CD14-positive monocyte (primary cell): ENCODE results near the gene SPEM1. TPM values are rescaled to one million over a fixed set of nuclear protein-coding genes. Genes with fewer than 3 reads are reported as not detected.
A peak's percentile ranks its signal among the peaks of the same experiment; 100 is the strongest.

ENCODE experiments used
- DNase-seq, 3 donors: peaks; one replicate each; pipeline ENCODE4 v3.0.0-alpha.2; 2011 to 2022
- H2AFZ ChIP-seq: 2 replicates; pipeline ENCODE4 v1.6.0; 2012; ENCODE audit warnings: mild to moderate bottlenecking, low read depth, low read length, inconsistent platforms; ENCODE audit not compliant: insufficient read depth, poor library complexity, severe bottlenecking
- H3K27ac ChIP-seq, 2 donors: 1 replicate in 1 of 2; 2 replicates in 1 of 2; pipeline ENCODE4 v1.5.1; 2012 to 2013; ENCODE audit warnings: low read length in 2 of 2, control low read depth in 1 of 2, inconsistent platforms in 1 of 2, low read depth in 1 of 2, mild to moderate bottlenecking in 1 of 2
- H3K27me3 ChIP-seq, 2 donors: one replicate each; pipeline versions ENCODE4 v1.6.0 to v1.6.1; 2011 to 2013; ENCODE audit warnings: low read length in 2 of 2; ENCODE audit not compliant: control insufficient read depth in 2 of 2, insufficient read depth in 2 of 2
- H3K36me3 ChIP-seq, 2 donors: replicated peaks in 1 of 2; 1 replicate in 1 of 2; 2 replicates in 1 of 2; pipeline versions ENCODE4 v1.5.1 to v1.6.1; 2012 to 2013; ENCODE audit warnings: low read length in 2 of 2, control low read depth in 1 of 2, inconsistent platforms in 1 of 2, mild to moderate bottlenecking in 1 of 2; ENCODE audit not compliant: insufficient read depth in 2 of 2, control insufficient read depth in 1 of 2
- H3K4me1 ChIP-seq, 2 donors: 1 replicate in 1 of 2; 2 replicates in 1 of 2; pipeline versions ENCODE4 v1.5.1 to v1.6.1; 2012 to 2013; ENCODE audit warnings: low read length in 2 of 2, control low read depth in 1 of 2, inconsistent platforms in 1 of 2, mild to moderate bottlenecking in 1 of 2, moderate library complexity in 1 of 2; ENCODE audit not compliant: insufficient read depth in 2 of 2, control insufficient read depth in 1 of 2
- H3K4me2 ChIP-seq: replicated peaks from 2 replicates; pipeline ENCODE3; 2012; ENCODE audit warnings: low read length, moderate library complexity, mild to moderate bottlenecking; ENCODE audit not compliant: poor library complexity, severe bottlenecking; ENCODE audit errors: extremely low read depth
- H3K4me3 ChIP-seq, 3 experiments: fragments of 200-600 bp in 1 of 3; sonication (generic) in 1 of 3; replicated peaks in 1 of 3; 1 replicate in 2 of 3; 2 replicates in 1 of 3; pipeline ENCODE4 v1.5.1; 2011 to 2013; ENCODE audit warnings: low read length in 3 of 3, mild to moderate bottlenecking in 3 of 3, control low read depth in 2 of 3, low read depth in 2 of 3, inconsistent platforms in 1 of 3, moderate library complexity in 1 of 3
- H3K79me2 ChIP-seq: 2 replicates; pipeline ENCODE4 v1.6.0; 2012; ENCODE audit warnings: mild to moderate bottlenecking, control low read depth, inconsistent platforms, low read length, moderate library complexity; ENCODE audit not compliant: insufficient read depth
- H3K9ac ChIP-seq: 2 replicates; pipeline ENCODE4 v1.6.0; 2017; ENCODE audit warnings: low read length, mild to moderate bottlenecking; ENCODE audit not compliant: insufficient read depth, poor library complexity, severe bottlenecking
- H3K9me3 ChIP-seq, 2 donors: replicated peaks in 1 of 2; 1 replicate in 1 of 2; 2 replicates in 1 of 2; pipeline versions ENCODE4 v1.5.1 to v1.6.1; 2012 to 2013; ENCODE audit warnings: low read length in 2 of 2, control low read depth in 1 of 2; ENCODE audit not compliant: control insufficient read depth in 1 of 2, insufficient read depth in 1 of 2
- H4K20me1 ChIP-seq: 2 replicates; pipeline ENCODE4 v1.6.0; 2012; ENCODE audit warnings: mild to moderate bottlenecking, low read length, control low read depth, moderate library complexity; ENCODE audit not compliant: insufficient read depth
- H3K27ac Mint-ChIP-seq, 7 donors: one replicate each; pipeline ENCODE4 v1.8.0; 2020; ENCODE audit warnings: mild to moderate bottlenecking in 7 of 7, mixed read lengths in 7 of 7, moderate library complexity in 6 of 7, inconsistent platforms in 2 of 7
- H3K27me3 Mint-ChIP-seq, 3 donors: one replicate each; pipeline ENCODE4 v1.8.0; 2021 to 2022; ENCODE audit warnings: low read depth in 3 of 3, mild to moderate bottlenecking in 3 of 3, mixed read lengths in 3 of 3, moderate library complexity in 3 of 3, inconsistent platforms in 1 of 3
- H3K36me3 Mint-ChIP-seq, 2 donors: one replicate each; pipeline ENCODE4 v1.8.0; 2020; ENCODE audit warnings: mixed read lengths in 2 of 2, inconsistent platforms in 1 of 2, mild to moderate bottlenecking in 1 of 2
- H3K4me1 Mint-ChIP-seq: one replicate; pipeline ENCODE4 v1.8.0; 2020; ENCODE audit warnings: mild to moderate bottlenecking, mixed read lengths
- H3K4me3 Mint-ChIP-seq, 2 donors: one replicate each; pipeline ENCODE4 v1.8.0; 2020; ENCODE audit warnings: mild to moderate bottlenecking in 2 of 2, mixed read lengths in 2 of 2, moderate library complexity in 1 of 2
- H3K9me3 Mint-ChIP-seq, 7 donors: one replicate each; pipeline ENCODE4 v1.8.0; 2020 to 2022; ENCODE audit warnings: mixed read lengths in 7 of 7, mild to moderate bottlenecking in 6 of 7, moderate library complexity in 6 of 7, inconsistent platforms in 2 of 7
- WGBS: methylation state at CpG from one replicate; pipeline ENCODE4 v1.1.5; 2013; ENCODE audit warnings: missing lambda C conversion rate; ENCODE audit not compliant: insufficient coverage; 5-methylcytosine and 5-hydroxymethylcytosine counted together
- intact Hi-C, 2 donors: fragments of 100-400 bp; cut with micrococcal nuclease; formaldehyde crosslinking; loops; one replicate each; pipeline versions ENCODE4 v1.15.0 to v1.15.1; 2023
- polyA plus RNA-seq, 3 donors: library from polyadenylated mRNA; depleted of rRNA in 1 of 3; unstranded in 2 of 3; stranded (reverse) in 1 of 3; fragments of 300-500 nt in 2 of 3; fragments of >200 nt in 1 of 3; fragmentation: Illumina TruSeq in 2 of 3; gene quantifications; 1 replicate in 2 of 3; 2 replicates in 1 of 3; pipeline ENCODE4 v1.2.3, GENCODE V29; 2012 to 2021
- TF ChIP-seq, protein P1 (sequence below): fragments of 200-600 bp; IDR thresholded peaks from one replicate; pipeline ENCODE4 v1.8.0; 2022; ENCODE audit warnings: antibody characterized with exemption, mild to moderate bottlenecking

SPEM1 gene
- polyA plus RNA-seq, 3 donors: not detected

DNA sequence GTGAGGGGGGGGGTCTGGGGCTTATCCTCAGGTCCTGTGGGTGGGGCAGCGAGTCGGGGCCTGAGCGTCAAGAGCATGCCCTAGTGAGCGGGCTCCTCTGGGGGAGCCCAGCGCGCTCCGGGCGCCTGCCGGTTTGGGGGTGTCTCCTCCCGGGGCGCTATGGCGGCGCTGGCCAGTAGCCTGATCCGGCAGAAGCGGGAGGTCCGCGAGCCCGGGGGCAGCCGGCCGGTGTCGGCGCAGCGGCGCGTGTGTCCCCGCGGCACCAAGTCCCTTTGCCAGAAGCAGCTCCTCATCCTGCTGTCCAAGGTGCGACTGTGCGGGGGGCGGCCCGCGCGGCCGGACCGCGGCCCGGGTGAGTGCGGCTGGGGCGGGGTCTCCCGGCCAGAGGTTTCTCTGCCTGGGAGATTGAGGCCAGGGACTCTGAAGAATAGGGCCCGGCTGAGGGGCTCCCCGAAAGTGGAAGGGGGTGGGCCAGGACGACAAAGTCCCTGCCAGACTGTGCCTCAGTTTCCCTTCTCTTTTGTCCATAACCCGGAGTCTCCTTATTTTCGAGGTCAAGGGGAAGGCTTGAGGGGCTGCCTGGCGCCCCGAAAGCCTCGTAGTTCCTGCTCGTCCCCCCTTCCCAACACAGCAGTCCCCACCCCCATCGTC, 19.5 kb downstream of the SPEM1 start, which contains the start of gene FGF11:
TSS of gene FGF11 (plus strand) at position 51 of the 651 bp plus-strand sequence. CDS start at position 160, 109 bp downstream.
- Histone ChIP-seq H3K79me2 (peaks cover 8% of the 10 kb centered on the region), H3K4me1 (peaks cover 52 to 58% of the 10 kb centered on the region in 2 donors), H3K4me2 (peak within 1 kb of the TSS; percentile 99), H3K27ac (no peak within 1 kb of the TSS), H3K9ac (no peak within 1 kb of the TSS), H3K27me3 (peaks cover 29 to 60% of the 10 kb centered on the region in 2 donors), H4K20me1 (peaks cover 29% of the 10 kb centered on the region), H3K9me3 (peaks cover 0 to 18% of the 10 kb centered on the region in 2 donors), H3K4me3 (peak within 1 kb of the TSS in 2 of 3 experiments; percentile 32 to 95), H2AFZ (peak within 1 kb of the TSS; percentile 75), H3K36me3 (no peaks in the 10 kb centered on the region)
- TF ChIP-seq, protein P1, sequence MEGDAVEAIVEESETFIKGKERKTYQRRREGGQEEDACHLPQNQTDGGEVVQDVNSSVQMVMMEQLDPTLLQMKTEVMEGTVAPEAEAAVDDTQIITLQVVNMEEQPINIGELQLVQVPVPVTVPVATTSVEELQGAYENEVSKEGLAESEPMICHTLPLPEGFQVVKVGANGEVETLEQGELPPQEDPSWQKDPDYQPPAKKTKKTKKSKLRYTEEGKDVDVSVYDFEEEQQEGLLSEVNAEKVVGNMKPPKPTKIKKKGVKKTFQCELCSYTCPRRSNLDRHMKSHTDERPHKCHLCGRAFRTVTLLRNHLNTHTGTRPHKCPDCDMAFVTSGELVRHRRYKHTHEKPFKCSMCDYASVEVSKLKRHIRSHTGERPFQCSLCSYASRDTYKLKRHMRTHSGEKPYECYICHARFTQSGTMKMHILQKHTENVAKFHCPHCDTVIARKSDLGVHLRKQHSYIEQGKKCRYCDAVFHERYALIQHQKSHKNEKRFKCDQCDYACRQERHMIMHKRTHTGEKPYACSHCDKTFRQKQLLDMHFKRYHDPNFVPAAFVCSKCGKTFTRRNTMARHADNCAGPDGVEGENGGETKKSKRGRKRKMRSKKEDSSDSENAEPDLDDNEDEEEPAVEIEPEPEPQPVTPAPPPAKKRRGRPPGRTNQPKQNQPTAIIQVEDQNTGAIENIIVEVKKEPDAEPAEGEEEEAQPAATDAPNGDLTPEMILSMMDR: no peak
- Mint-ChIP-seq H3K4me1 (peaks cover 51% of the 10 kb centered on the region), H3K27ac (peak within 1 kb of the TSS in 2 of 7 donors; percentile 40 to 59), H3K27me3 (peaks cover 51 to 73% (median 64%) of the 10 kb centered on the region in 3 donors), H3K9me3 (peaks cover 0 to 17% (median 8%) of the 10 kb centered on the region in 7 donors), H3K36me3 (peaks cover 10 to 17% of the 10 kb centered on the region in 2 donors), H3K4me3 (peak within 1 kb of the TSS; percentile 69 to 91)
- WGBS: 2% methylated on average over 46 of the region's 50 CpGs
- DNase-seq: no peak
- intact Hi-C loops: loop anchor here (1.0 to 10.0 kb wide), 5 partner anchors 46 to 245 kb away; partner anchors contain the start of genes SENP3 (in 2 of the 2), MPDU1 (in 1 of the 2), TP53 (in 1 of the 2) and WRAP53 (in 1 of the 2)

DNA sequence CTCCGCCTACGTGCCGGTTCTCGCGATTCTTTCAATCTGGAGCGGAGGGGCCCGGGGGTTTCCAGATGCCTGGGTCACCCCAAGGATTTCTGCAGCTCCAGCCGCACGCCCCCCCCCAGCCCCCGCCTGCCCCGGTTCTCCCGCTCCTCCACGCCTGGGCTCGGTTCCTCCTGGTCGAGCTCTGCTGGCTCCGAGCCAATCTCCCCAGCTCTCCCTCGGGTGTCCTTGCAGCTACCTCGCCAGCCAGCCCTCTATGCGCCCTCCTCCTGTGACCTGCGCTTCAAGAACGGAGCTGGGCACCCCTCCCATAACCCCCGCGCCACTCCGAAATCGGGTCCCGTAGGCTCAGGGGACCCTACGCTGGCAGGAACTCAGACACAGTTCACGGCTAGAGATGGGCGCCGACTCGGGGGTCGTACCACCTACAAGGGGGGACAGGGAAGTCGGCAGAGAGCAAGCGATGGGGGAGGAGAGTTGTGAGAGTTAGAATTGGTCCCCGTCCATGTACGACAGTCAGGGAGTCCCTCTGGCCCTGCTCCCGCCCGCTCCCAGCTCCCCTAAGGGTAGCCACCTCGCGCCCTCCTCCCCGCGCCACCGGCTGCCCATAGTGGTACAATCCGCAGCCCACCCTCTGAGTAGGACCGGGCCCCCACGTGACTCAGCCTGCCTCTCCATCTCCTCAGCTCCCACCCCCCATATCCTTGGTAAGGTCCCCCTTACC, 20.1 kb downstream of the SPEM1 start:
- TF ChIP-seq, protein P1: no peak
- Mint-ChIP-seq H3K4me3 (peak overlapping the region; percentile 66 to 84), H3K4me1 (peaks cover 52% of the 10 kb centered on the region), H3K9me3 (peaks cover 0 to 17% (median 9%) of the 10 kb centered on the region in 7 donors), H3K36me3 (peaks cover 10 to 17% of the 10 kb centered on the region in 2 donors), H3K27me3 (peaks cover 58 to 79% (median 70%) of the 10 kb centered on the region in 3 donors), H3K27ac (peak overlapping the region in 1 of 7 donors; percentile 40)
- intact Hi-C loops: no loop called here
- 1% methylated on average over 33 of the region's 46 CpGs for WGBS
- Histone ChIP-seq H4K20me1 (peaks cover 29% of the 10 kb centered on the region), H2AFZ (no peak overlapping the region), H3K4me3 (peak overlapping the region in 1 of 3 experiments; percentile 52), H3K27me3 (peaks cover 29 to 67% of the 10 kb centered on the region in 2 donors), H3K9me3 (peaks cover 0 to 18% of the 10 kb centered on the region in 2 donors), H3K4me2 (peak overlapping the region; percentile 61), H3K9ac (no peak overlapping the region), H3K79me2 (peaks cover 8% of the 10 kb centered on the region), H3K4me1 (peaks cover 53 to 63% of the 10 kb centered on the region in 2 donors), H3K27ac (no peak overlapping the region), H3K36me3 (no peaks in the 10 kb centered on the region)
- peak; percentile 26 to 51 (median 31) for DNase-seq
